ENCODE results near the gene EPAS1. TPM values are rescaled to one million over a fixed set of nuclear protein-coding genes. Genes with fewer than 3 reads are reported as not detected.

EPAS1 gene
- polyA plus RNA-seq, 3 donors from 2014 or later, result 0.05 to 0.69 (median 0.08) TPM

DNA sequence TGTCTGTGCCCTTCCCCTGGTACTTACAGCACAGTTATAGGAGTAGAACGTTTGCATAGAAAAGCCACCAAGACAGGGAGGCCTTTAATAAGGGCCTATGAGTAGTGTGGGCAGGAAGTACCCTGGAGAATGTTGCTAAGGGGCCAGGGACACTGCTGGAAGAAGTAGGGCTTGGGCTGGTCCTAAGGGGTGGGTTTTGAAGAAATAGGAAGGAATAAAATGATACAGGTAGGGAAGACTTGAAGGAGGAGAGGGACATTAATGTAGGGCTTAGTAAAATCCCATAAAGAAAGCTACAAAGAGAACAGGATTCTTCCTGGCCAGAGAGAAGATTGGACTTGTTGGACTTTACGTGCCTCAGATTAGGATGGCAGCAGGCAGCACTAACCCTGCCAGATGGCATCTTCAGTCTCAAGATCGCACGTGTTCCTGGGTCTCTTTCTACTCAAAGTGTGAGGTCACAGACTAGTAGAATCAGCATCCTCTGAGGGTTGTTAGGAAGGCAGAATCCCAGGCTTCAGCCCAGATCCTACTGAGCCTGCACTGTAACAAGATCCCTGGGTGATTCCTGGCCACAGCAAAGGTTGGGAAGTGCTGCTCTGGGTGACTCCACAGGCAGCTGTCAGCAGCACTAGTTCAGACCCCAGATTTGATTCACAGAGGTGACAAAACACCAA lies 39.2 kb downstream of the EPAS1 start:
- Mint-ChIP-seq H3K36me3 (no peaks in the 10 kb centered on the region), H3K27me3 (ENCODE audit: low read depth in 3 of 3) (peaks cover 0 to 8% (median 7%) of the 10 kb centered on the region in 3 donors)

GRCh38 chr2:46337208-46337994 lies 40.2 kb downstream of the EPAS1 start:
- H3K36me3 Mint-ChIP-seq, result no peaks in the 10 kb centered on the region
- H3K27me3 Mint-ChIP-seq (ENCODE audit: low read depth in 3 of 3), result peaks cover 0 to 10% (median 6%) of the 10 kb centered on the region in 3 donors
- H3K4me1 Mint-ChIP-seq, result no peaks in the 10 kb centered on the region
- no peak overlapping the region for H3K4me3 Mint-ChIP-seq
- no peaks in the 10 kb centered on the region for H3K9me3 Mint-ChIP-seq
- no peak overlapping the region for H3K27ac Mint-ChIP-seq
- no peak for DNase-seq

More for the DNA sequence above, 39.2 kb downstream of the EPAS1 start:
- no peaks in the 10 kb centered on the region for H3K4me1 Mint-ChIP-seq
- H3K9me3 Mint-ChIP-seq, result no peaks in the 10 kb centered on the region
- DNase-seq, result no peak
- H3K4me3 Mint-ChIP-seq, result no peak overlapping the region
- H3K27ac Mint-ChIP-seq, result no peak overlapping the region

DNA sequence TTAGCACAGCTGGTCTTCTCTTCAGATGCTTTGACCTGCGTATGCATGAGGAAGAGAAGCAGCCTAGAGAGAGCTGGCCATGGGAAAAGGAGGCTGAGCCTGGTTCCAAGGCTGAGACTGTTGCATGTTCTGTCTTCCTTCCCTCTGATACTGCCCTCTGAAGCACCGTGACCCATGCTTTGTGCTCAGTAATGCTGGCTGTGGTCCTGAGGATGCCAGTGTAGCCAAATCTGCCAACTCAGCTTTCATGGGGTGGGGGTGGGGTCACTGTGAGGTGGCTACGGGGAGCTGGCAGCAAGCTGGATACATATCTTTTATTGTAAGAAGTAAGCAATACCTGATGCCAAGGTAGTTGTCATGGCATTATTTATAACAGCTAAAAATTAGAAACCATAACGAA lies 41.5 kb downstream of the EPAS1 start:
- Mint-ChIP-seq H3K36me3 (no peaks in the 10 kb centered on the region), H3K4me1 (no peaks in the 10 kb centered on the region), H3K9me3 (no peaks in the 10 kb centered on the region), H3K27ac (no peak overlapping the region), H3K4me3 (no peak overlapping the region), H3K27me3 (ENCODE audit: low read depth in 3 of 3) (peaks cover 0 to 6% (median 2%) of the 10 kb centered on the region in 3 donors)
- DNase-seq, result no peak

DNA sequence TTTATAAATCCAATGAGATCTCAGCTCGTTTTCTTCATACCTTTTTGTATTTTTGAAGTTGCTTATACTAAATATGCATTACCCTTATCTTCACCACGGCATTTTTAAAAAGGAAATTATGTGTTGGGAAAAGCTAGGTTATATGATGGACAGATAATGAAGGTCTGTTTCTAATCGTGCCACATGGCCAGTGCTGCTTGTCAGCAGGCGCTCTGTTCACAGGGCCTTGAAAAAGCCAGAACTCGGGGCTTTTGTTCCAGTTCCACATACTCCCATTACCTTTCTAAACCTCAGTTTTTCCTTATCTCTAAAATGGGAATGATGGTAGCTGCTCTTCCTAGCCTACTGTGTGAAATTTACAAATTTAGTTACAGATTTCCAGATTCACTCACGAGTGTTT lies 42.0 kb downstream of the EPAS1 start:
- Mint-ChIP-seq H3K9me3 (no peaks in the 10 kb centered on the region), H3K27me3 (ENCODE audit: low read depth in 3 of 3) (peaks cover 0 to 5% (median 2%) of the 10 kb centered on the region in 3 donors), H3K4me1 (no peaks in the 10 kb centered on the region), H3K36me3 (no peaks in the 10 kb centered on the region), H3K4me3 (no peak overlapping the region), H3K27ac (no peak overlapping the region)
- no peak for DNase-seq

DNA sequence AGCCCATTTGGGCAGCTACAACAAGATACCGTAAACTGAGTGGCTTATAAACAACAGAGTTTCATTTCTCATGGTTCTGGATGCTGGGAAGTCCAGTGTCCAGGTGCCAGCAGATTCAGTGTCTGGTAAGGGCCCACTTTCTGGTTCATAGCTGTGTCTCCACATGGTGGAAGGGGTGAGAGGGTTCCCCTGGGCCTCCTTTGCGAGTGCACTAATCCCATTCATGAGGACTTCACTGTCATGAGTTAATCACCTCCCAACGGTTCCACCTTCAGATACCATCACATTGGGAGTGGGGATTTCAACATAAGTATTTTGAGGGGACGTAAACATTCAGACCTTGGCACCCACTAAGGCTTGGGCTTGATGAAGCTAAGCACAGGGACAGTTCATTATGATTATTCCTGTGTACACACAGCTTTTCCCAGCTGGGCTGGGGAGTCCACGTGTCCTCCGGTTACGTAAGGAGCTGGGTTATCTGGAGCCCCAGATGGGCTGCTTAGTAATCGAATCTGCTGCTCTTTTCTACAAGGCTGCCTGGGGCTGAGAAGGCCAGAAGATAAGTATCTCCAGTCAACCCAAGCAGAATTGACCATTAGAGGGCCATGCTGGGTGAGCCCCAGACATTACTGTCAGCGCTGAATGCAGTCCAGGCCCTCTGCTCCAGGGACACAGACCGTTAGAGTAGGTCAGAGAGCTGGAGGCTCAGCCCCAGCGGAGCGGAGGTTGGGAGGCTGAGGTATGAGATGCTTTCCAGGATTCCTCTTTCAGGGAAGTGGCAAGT lies 42.7 kb downstream of the EPAS1 start:
- Mint-ChIP-seq H3K27ac (no peak overlapping the region), H3K36me3 (no peaks in the 10 kb centered on the region), H3K27me3 (ENCODE audit: low read depth in 3 of 3) (peaks cover 0 to 3% (median 2%) of the 10 kb centered on the region in 3 donors), H3K9me3 (no peaks in the 10 kb centered on the region), H3K4me3 (no peak overlapping the region), H3K4me1 (no peaks in the 10 kb centered on the region)
- no peak for DNase-seq

GRCh38 chr2:46340740-46341420 lies 43.7 kb downstream of the EPAS1 start:
- Mint-ChIP-seq H3K9me3 (no peaks in the 10 kb centered on the region), H3K27me3 (ENCODE audit: low read depth in 3 of 3) (peaks cover 0 to 3% (median 2%) of the 10 kb centered on the region in 3 donors), H3K4me3 (no peak overlapping the region), H3K4me1 (no peaks in the 10 kb centered on the region), H3K36me3 (no peaks in the 10 kb centered on the region), H3K27ac (no peak overlapping the region)
- no peak for DNase-seq

- Mint-ChIP-seq H3K27me3 (ENCODE audit: low read depth in 3 of 3) (peaks cover 3 to 4% (median 3%) of the 10 kb centered on the region in 3 donors), H3K36me3 (no peaks in the 10 kb centered on the region), H3K4me1 (peaks cover 1 to 5% of the 10 kb centered on the region in 2 donors), H3K27ac (no peak overlapping the region), H3K4me3 (no peak overlapping the region), H3K9me3 (no peaks in the 10 kb centered on the region)
- DNase-seq, result no peak
Measured at GRCh38 chr2:46342566-46343315, 45.5 kb downstream of the EPAS1 start.

DNA sequence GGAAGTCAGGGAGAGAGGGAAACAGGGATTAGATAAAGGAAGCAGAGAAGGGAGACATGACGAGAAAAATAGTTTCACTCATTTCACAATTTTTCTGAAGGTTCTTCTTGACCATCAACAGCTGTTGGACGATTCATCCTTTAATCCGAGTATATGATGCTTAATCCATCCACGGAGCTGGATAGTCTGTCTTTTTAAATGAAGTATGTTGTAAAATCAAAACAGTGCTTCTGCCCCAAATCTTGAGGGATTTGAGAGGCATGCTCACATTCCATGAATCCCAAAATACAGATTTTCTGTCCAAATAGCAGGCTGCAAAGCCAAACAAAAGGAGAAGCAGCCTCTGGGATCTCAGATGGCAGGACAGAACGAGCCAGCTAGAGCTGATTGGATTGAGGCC lies 47.5 kb downstream of the EPAS1 start:
- Mint-ChIP-seq H3K9me3 (no peaks in the 10 kb centered on the region), H3K4me3 (no peak overlapping the region), H3K27ac (no peak overlapping the region), H3K4me1 (peaks cover 2 to 9% of the 10 kb centered on the region in 2 donors), H3K27me3 (ENCODE audit: low read depth in 3 of 3) (peaks cover 3 to 6% (median 3%) of the 10 kb centered on the region in 3 donors), H3K36me3 (no peaks in the 10 kb centered on the region)
- no peak for DNase-seq

GRCh38 chr2:46345775-46346174 lies 48.6 kb downstream of the EPAS1 start:
- no peak for DNase-seq
- H3K4me3 Mint-ChIP-seq, result no peak overlapping the region
- no peaks in the 10 kb centered on the region for H3K9me3 Mint-ChIP-seq
- peaks cover 8 to 17% of the 10 kb centered on the region in 2 donors for H3K4me1 Mint-ChIP-seq
- no peaks in the 10 kb centered on the region for H3K36me3 Mint-ChIP-seq
- peak overlapping the region in 1 of 6 donors; percentile 10 for H3K27ac Mint-ChIP-seq
- peaks cover 3 to 6% (median 3%) of the 10 kb centered on the region in 3 donors for H3K27me3 Mint-ChIP-seq (ENCODE audit: low read depth in 3 of 3)

DNA sequence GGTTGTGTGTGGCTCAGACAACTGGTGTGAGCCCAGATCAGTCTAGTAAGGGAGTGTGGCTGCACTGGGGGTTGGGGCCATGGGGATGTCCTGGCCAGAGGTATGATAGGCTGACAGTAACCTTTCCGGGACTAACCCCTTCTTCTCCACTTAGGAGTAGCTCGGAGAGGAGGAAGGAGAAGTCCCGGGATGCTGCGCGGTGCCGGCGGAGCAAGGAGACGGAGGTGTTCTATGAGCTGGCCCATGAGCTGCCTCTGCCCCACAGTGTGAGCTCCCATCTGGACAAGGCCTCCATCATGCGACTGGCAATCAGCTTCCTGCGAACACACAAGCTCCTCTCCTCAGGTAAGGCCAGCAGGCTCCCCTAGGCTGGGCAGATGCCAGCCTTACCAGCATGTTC lies 49.5 kb downstream of the EPAS1 start:
- H3K4me1 Mint-ChIP-seq, result peaks cover 18 to 27% of the 10 kb centered on the region in 2 donors
- peaks cover 3 to 6% (median 3%) of the 10 kb centered on the region in 3 donors for H3K27me3 Mint-ChIP-seq (ENCODE audit: low read depth in 3 of 3)
- H3K36me3 Mint-ChIP-seq, result no peaks in the 10 kb centered on the region
- H3K9me3 Mint-ChIP-seq, result no peaks in the 10 kb centered on the region
- H3K4me3 Mint-ChIP-seq, result no peak overlapping the region
- DNase-seq, result no peak
- H3K27ac Mint-ChIP-seq, result no peak overlapping the region

- H3K4me1 Mint-ChIP-seq, result peaks cover 24 to 37% of the 10 kb centered on the region in 2 donors
Measured at GRCh38 chr2:46347648-46348280, 50.6 kb downstream of the EPAS1 start.

DNA sequence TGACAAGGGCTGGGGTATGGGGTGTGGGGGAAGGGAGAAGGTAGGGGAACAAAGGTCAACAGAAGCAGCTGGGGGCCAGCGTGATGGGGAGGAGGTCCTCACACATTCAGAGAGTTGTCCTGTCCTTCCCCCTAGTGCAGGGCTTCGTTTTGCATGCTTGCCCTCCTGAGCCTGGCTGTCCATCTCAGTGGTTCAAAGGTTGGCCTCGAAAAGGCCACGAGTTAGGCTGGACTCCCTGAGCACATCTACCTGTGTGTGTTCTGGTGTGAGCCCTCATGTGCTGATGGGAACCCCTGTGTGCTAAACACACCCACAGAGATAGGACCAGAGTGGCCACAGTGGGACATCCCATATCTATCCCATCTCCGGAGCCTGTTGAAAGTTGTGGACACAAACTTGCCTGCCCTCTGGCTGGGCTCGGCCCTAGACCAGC lies 51.9 kb downstream of the EPAS1 start:
- no peak overlapping the region for H3K4me3 Mint-ChIP-seq
- peaks cover 0 to 6% (median 1%) of the 10 kb centered on the region in 3 donors for H3K27me3 Mint-ChIP-seq (ENCODE audit: low read depth in 3 of 3)
- peaks cover 31 to 48% of the 10 kb centered on the region in 2 donors for H3K4me1 Mint-ChIP-seq
- H3K27ac Mint-ChIP-seq, result no peak overlapping the region
- H3K36me3 Mint-ChIP-seq, result no peaks in the 10 kb centered on the region
- DNase-seq, result no peak
- H3K9me3 Mint-ChIP-seq, result no peaks in the 10 kb centered on the region

More at GRCh38 chr2:46347648-46348280, 50.6 kb downstream of the EPAS1 start:
- peak overlapping the region in 1 of 6 donors; percentile 20 for H3K27ac Mint-ChIP-seq
- no peak for DNase-seq
- H3K9me3 Mint-ChIP-seq, result no peaks in the 10 kb centered on the region
- H3K27me3 Mint-ChIP-seq (ENCODE audit: low read depth in 3 of 3), result peaks cover 0 to 6% (median 3%) of the 10 kb centered on the region in 3 donors
- H3K4me3 Mint-ChIP-seq, result no peak overlapping the region
- no peaks in the 10 kb centered on the region for H3K36me3 Mint-ChIP-seq

Measured in immature natural killer cell (primary cell).